Regular cardiac myocyte (primary cell): Measurements from ENCODE around the gene DNAJB7. TPM values are rescaled to one million over a fixed set of nuclear protein-coding genes. Genes with fewer than 3 reads are reported as not detected.

Experiments used
- total RNA-seq: library from RNA; depleted of rRNA; stranded (reverse); fragments of >200 nt; gene quantifications from 2 replicates; pipeline ENCODE4 v1.2.3, GENCODE V29; 2014

Gene DNAJB7
- not detected in 2 replicates for total RNA-seq

DNA sequence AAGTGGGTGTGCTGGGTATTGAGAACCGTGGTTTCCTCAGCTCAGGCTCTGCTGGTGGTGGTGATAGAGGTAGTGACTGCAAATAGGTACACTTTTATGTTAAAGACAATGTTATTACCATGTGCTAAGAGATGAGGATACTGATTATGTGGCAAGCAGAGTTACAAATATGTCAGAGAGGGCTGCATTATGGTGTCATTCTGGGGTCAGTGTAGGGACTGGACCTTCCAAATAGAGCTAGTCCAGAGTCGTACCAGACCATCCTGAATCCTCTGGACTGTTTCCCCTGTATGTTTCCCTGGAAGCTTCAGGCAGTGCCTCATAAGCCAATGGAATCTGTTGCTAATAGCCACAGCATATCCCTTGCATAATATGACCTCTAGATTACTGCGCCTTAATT lies at the start of gene DNAJB7:
Gene DNAJB7 (minus strand): TSS at position 101 of the 400 bp plus-strand sequence. CDS start 119 bp downstream, outside the sequence.

DNA sequence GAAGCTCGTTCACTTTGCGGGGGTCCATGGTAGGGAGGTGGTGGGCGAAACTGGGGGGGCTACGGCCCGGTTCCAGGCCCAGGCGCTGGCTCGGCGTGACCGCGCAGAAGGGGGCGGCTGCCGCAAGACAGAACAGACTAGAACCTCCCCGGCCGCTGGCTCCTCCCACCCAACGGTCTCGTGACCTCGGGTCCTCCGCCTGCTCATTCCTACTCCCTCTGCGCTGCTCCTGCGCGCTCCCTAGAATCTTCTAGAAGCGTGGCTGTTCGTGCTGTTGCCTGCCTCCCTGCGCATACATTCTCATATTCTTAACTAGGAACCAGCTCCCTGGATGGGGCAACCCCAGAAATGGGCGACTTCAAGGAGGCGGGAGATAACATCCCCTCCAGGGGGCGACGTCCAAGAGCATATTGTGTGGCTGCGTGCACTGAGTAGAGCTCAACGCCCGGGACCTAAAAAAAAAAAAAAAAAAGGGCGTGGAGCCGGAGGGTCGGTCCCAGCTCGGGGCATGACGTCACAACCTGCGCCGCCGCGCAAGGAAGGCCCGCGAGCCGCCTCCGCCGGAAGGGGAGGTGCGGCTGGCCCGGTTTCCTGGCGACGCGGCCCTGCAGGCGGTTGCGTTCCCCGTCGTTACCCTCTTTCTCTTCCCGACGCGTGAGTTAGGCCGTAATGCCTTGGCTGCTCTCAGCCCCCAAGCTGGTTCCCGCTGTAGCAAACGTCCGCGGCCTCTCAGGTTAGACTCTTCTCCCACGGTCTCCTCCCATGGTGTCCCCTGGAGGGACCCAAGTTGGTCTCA lies 5.2 kb downstream of the DNAJB7 start, which contains the start of the genes ST13 and XPNPEP3:
Gene ST13 (minus strand): TSS at position 127 of the 796 bp plus-strand sequence. CDS start 99 bp downstream, at position 28.
Gene XPNPEP3 (plus strand): TSS at position 636 of the 796 bp plus-strand sequence. CDS start 34 bp downstream, at position 670.

DNA sequence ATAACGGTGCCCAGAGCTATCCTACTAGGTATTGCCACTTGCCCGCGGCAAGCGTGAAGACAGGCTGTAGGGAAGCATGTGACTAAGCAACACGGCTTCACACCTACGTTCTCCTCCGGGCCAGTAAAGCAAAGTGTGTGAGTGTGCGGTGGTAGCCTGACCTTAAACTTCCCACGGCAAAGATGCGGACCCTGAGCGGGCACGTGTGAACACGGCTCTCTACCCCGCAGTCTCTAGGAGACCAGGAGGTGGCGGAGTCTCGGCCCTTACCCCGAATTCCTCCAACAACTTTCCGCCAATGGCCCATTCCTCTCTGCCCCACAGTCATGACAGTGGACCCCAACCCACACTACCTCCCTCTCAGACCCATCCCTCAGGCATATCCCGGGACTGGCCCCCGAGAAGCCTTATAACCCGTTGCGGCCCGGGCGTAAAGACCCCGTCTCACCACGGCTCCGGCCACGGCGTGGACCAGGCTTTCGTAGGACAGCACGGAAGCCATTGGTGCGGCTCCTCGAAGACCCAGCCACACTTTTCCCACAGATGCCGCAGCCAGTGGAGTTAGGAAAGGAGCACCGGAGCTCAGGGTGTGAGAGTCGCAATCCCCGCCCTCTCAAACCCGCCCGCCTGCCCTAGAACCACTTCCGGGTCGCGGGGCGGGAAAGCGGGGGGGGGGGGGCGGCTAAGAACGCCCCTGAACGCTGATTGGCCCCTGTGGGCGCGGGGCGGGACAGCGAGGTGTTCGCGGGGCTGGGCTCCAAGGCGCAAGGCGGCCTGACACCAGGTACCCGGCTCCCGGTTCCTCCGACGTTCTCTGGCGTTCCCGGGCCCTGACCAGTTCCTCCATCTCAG lies 42.9 kb downstream of the DNAJB7 start, which contains the start of gene SLC25A17:
Gene SLC25A17 (minus strand): TSS at position 600 of the 852 bp plus-strand sequence. CDS start 98 bp downstream, at position 502.

Other genes starting within 250 kb of the DNAJB7 start
- 14.0 and 20.9 TPM in 2 replicates for gene MRTFA, start 225.4 kb downstream of the DNAJB7 start, total RNA-seq
- 0.38 and 2.3 TPM in 2 replicates for gene MCHR1, start 182.6 kb downstream of the DNAJB7 start, total RNA-seq
- 11.3 and 21.9 TPM in 2 replicates for gene SLC25A17, start 42.8 kb downstream of the DNAJB7 start, total RNA-seq
- gene ST13, start 5.5 kb downstream of the DNAJB7 start, total RNA-seq = 205 and 256 TPM in 2 replicates
- 4.2 and 7.3 TPM in 2 replicates for gene XPNPEP3, start 5.0 kb downstream of the DNAJB7 start, total RNA-seq
- gene RBX1, start 89.3 kb upstream of the DNAJB7 start, total RNA-seq = 57.2 and 78.2 TPM in 2 replicates
- gene EP300, start 230.5 kb upstream of the DNAJB7 start, total RNA-seq = 19.4 and 24.8 TPM in 2 replicates